GM19240 (cell line): ENCODE data around the gene ARHGAP28.
"Not testable (repeated sequence)": the region's sequence is repeated elsewhere in the genome, so short reads cannot be mapped to it uniquely, and the experiment has no call there.

ENCODE experiments used
- DNase-seq: peaks from one replicate; pipeline ENCODE4 v3.0.0; 2011; ENCODE audit warnings: low spot score; ENCODE audit not compliant: insufficient read length

Gene ARHGAP28

DNA sequence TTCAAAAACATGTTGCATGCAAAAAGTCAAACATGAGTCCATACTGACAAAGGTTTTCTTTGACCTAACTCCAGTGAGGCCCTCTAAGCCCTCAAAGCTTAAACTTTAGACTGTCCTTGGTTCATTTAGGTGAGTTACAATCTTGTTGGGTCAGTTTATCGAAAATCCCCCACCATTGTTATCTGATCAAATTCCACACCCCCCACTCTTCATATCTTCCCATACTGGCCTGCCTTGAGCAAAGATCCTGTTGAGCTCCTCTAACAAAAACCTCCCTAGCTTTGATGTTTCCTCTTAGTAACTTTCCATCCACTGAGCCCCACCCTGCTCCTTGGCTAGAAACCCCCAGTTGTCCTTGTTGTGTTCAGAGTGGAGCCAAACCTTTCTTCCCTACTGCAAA lies 193.7 kb downstream of the ARHGAP28 start:
- no peak for DNase-seq

DNA sequence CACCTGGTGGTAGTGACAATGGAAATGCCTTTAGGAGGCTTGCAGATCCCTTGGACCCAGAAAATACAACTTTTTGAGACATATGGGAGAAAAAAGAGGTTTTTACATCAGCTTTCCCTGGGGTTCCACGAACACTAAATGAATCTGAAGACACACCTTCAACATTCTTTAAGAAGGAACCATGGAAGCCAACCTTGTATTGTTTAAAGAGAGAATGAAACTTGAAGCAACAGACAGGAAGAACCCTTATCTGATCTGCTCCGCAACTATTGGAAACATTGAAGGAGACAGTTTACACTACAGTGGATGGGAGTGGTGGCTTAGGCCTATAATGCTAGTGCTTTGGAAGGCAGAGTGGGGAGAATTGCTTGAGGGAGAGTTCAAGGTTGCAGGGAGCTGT lies 197.6 kb downstream of the ARHGAP28 start:
- no peak for DNase-seq

DNA sequence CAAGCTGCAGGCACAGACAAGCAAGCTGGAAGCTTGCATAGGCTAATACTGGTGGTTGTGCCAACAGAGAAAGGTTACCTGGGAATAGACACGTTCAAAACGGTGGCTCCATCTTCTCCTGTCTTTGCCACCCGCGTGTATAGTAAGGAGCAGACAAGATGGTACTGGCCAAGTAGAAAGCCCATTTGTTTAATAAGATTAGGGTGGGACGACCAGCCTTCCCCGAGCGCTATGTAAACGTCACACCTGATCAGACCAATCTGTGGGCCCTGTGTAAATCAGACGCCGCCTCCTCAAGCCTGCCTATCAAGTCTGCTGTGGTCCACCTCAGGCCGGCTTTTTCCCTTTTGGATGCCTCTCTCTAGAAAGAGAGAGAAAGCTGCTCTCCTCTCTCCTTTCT lies 198.8 kb downstream of the ARHGAP28 start:
- no peak for DNase-seq

DNA sequence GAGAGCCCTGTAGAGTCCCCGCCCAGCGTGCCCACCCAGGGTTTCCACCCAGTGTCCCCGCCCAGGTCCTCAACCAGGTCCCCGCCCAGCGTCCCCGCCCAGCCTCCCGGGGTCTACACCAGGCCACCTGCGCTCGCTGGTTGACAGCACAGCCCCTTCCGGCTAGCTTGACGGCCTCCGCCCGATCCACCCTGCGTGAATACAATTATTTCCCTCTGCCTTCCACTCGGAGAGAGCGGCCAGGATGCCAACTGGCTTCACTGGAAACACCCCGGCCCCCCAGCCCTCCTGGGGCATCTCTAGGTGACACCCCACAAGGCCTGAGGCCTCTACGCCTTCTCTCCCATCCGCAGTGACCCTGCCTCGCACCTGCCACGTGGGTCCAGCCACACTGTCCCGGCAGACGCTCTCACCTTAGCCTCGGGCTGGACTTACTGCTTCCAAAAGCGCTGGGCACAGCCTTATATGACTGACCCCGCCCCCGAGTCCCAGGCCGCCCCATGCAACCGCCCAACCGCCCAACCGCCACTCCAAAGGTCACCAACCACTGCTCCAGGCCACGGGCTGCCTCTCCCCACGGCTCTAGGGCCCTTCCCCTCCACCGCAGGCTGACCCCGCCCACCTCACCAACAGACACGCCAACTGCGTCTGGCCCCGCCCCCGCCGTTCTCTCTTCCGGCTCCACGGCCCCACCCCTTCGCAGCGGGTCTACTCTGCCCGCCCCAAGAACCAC lies 200.0 kb downstream of the ARHGAP28 start:
- DNase-seq: no peak

DNA sequence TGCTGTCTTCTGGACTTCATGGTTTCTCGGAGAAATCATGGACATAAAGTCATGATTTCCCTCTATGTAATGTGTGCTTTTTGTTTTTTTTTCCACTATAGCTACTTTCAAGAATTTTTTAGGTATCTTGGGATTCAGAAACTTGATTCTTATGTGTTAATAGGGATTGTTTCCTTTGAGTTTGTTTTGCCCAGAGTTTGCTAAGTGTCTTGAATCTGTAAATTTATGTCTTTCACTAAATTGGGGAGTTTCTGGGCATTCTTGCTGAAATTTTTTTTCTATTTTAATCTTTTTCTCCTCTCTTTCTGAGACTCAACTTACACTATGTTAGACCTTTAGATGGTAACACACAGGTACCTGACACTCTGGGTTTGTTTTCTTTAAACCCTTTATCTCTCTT lies 205.3 kb downstream of the ARHGAP28 start:
- DNase-seq: no peak

DNA sequence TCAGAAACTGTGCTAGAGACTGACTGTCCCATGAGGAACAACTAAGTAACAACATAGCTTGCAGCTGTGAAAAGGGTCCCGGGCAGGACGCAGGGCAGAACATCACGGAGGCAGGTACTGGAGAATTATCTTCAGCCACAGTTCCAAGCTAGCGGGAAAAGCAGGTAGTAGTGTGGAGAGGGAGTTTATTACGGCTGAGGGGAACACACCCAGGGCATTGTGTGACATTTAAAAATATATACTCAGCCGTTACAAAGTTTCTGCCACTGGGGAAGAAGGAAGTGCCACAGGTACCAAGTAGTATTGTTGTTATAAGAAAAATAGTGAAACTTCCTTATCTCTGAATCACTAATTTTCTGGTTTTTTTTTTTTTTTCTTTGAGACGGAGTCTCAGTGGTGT lies 208.5 kb downstream of the ARHGAP28 start:
- DNase-seq: no peak

DNA sequence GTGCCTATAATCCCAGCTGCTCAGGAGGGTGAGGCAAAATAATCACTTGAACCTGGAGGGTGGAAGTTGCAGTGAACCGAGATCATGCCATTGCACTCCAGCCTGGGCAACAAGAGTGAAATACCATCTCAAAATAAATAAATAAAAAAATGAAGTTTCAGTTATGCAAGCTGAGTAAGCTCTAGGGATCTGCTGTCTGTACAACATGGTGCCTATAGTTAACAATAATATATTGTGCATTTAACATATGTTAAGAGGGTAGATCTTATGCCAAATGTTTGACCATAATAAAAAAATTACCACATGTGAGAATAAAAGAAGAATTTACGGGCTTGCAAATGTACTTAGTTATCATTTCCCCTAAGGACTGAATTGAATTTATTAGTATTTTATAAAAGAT lies 208.9 kb downstream of the ARHGAP28 start:
- not testable (repeated sequence) for DNase-seq

DNA sequence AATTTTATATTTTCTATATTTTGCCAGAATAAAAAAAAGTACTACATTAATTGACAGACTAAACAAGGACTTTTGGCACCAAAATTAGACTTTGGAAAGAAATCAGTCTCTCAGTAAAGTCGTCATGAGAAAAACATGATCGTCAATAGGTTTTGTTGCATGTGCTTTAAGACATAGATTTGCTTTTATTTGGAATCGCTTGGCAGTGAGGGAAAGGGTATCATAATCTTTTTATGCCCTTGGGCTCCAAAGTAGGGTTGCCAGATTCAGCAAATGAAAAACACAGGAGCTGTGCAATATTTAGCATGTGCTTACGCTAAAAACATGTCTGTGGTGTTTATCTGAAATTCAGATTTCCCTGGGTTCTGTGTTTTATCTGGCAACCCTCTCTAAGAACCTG lies 210.5 kb downstream of the ARHGAP28 start:
- no peak for DNase-seq

DNA sequence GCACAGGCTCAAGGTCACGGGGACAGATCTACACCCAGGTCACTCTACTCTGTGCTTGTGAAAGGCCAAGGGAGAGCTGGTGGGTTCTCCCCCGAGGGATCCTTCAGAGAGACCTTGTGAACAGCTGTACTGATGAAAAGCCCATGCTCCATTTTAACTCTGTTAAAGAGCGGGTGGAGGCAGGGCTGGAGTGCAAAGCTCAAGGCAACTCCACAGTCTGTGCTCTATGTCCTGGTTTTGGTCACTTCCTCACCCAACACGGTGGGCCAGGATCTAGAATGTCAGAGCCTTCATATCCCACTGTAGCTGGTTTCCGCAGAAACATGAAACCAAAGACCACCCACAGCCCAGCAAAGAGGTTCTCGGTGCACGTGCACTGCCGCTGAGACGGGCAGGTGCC lies 210.9 kb downstream of the ARHGAP28 start:
- DNase-seq: no peak

DNA sequence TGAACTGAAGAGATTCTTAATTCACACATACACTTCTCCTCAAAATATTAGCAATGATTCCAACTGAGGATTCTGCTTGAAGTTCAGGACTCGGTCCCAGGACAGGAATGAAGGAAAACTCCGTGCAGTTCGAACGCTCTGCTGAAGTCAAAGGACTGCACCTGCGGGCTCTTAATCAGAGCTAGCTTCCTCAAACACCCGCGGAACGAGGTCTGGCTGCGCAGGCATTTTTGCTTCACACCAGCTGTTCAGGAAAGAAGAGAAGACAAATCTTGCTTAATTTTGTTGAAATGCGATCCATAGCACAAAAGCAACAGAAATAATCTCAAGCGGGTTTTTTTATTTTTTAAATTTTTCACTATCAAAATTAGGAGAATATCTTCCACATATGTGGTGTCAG lies 212.5 kb downstream of the ARHGAP28 start:
- DNase-seq: no peak

DNA sequence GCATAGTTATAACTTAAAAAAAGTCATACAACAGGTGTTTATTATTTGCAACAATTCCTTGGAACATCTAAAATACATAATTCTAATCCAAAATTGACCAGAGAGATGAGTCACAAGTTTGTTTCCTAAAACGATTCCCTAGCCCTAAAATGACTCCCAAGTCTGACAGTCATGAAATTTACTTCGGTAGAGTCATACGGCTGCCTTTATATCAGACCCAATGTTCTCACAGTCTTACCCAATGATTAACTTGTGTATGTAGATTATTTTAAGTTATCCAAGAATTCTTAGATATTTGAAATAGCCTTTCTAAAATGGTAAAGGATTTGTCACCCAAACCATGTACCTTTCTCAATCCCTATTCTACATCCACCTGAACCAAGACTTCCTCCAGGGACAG lies 213.2 kb downstream of the ARHGAP28 start:
- DNase-seq: no peak

DNA sequence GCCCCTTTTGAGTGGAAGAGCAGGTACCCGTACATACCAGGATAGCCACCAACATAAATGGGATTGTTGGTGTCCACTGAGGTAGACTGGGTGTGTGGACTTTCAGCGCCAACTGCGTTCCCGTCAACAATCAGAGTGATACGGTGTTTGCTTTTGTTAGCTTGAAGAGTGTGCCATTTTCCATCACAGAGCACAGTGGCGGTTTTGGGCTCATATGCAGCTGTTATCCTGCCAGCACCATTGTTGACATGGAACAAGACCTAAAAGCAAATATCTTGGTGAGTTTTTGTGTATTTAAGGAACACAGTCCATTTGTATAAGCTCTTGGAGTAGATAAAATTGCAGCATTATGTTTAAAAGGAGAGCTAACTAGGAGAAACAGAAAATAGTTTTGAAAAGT lies 213.6 kb downstream of the ARHGAP28 start:
- DNase-seq: no peak

DNA sequence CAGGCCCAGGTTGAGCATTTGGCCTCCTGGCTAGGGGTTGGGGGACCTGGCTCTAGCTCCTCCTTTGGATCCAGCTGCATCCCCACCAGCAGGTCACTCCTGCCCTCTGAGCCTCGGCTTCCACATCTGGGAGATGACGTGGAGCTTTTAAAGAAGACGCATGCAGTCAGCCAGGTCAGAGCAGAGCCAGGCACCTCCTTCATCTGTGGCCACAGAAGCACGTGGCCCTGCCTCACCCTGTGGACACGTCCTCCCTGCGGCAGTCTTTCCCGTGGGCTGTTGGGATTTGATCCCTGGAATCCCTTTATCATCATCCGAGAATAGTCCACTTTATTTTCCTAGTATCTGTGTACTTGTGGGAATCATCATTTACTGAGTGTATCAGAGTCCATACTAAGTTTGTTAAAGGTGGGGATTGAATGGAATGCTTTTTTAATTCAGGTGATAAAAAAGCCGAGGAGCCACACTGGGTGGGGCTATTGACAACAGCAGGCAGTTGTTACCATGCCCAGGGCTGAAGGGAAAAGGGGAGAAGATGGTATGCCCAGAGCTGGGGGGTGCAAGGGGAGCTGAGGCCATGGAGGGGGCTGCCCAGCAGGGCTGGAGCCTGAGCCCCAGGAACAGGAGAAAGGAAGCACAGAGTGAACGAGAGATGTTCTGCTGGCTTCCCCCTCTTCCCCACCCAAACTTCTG lies 218.0 kb downstream of the ARHGAP28 start:
- no peak for DNase-seq

DNA sequence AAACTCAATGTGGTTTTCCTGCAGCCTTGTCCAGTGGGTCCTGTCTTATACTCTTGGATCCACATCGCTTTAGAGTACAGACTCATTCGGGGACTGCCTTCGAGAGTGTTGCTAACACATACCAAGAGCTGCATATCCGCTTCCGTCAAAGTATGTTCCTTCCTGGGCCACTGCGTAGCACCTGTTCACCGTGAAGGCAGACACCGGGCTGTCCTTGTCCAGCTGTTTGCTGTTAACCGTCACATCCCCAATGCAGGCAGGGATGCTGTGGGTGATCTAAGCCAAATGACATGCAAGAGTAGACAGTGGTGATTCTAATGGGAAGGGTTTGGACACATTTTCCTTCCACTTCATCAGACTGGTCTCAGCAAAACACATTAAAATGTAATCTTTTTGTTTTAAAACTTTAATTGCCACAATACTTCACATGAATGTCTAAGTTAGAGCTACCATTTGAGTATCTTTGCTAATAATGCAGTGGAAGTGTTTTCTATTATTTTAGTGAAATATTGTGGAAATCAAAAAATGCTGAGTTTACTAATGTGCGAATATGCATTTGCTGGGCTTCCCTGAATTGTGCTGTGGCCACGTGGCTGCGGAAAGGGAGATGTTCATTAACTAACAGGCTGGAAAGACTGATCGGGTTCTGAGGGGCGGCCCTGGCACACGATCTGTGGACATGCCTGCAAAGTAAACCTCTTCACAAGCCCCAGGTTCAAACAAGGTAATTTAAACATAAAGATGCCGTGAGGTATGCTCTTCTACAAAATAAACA lies 219.0 kb downstream of the ARHGAP28 start:
- DNase-seq: no peak

DNA sequence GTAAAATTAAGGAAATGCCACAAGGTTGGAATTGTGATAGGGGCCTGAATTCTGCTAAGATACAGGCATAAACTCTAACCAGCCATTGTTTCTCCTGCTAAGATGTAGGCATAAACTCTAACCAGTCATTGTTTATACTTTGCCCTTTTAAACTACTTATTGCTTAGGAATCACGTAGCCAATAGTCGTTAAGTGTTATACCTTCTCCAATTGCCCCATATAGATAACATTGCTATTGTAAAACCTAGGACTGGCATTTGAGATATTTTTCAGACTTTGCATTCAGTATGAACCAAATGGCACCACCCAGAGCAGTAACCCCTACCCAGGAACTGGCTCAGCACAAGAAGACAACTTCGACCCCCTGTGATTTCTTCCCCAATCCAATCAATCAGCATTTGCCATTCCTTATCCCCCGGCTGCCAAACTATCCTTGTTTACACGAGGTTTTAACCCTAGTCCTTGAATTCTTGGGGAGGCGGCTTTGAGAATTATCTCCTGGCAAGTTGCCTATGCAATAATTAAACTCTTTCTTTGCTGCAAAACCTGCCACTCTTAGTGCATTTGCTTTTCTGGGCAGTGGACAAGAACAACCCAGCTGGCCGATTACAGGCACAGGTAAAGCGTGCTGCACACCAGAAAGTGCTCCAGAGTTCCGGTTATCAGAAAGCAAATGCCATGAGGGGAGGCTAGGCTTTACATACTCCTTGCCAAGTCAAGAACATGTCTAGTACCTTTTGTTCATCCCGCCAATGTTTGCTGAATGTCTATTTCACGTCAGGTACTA lies 220.5 kb downstream of the ARHGAP28 start:
- DNase-seq: no peak

DNA sequence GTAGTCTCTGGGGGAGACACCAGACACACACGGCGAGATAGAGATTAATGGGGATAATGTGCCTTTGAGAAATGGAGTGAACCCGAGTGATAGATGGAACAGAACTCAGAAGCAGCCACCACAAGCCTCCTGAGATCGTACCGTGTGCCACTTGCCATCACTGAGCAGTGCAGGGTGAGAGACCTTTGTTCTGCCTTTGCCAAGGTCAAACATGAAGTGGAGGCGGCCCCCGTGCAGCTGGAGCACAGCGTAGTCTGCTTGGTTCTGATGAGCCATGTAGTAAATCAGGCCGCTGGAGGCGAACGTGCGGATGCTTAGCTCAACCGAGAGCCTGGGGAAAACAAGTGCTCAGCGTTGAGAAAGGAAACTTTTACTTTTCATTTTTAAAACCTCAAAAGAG lies 221.1 kb downstream of the ARHGAP28 start:
- DNase-seq: no peak

DNA sequence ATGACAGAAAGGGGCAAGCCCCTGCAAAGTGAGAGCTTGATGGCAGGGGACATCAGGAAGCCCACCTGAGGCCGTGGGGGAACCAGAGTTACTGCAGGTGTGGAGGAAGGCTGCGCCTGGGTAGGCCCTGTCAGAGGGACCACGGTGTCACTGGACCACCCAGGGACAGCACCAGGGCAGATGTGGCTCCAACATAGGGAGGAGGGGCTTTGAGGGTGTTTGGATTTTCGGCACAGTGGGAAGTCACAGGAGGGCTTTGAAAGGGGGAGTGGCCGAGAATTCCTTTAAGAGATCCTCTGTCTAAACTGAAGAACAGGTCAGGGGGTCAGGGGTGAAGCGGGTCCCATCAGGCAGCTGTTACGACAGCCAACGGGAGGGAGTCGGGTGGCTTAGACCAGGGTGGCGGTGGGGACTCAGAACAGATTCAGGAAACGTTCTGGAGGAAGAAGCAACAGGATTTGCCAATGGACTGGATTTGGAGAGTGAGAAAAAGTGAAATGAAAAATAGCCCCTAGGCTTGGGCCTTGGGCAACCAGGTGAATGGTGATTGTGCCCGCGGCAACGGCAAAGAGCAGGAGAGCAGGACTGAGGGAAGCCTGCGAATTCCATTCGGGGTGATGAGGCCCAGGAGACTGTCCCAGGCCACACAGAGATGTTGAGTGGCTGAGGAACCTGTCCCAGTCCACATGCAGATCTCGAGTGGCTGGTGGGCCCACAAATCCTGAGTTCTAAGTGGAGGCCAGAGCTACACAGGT lies 222.0 kb downstream of the ARHGAP28 start:
- no peak for DNase-seq

DNA sequence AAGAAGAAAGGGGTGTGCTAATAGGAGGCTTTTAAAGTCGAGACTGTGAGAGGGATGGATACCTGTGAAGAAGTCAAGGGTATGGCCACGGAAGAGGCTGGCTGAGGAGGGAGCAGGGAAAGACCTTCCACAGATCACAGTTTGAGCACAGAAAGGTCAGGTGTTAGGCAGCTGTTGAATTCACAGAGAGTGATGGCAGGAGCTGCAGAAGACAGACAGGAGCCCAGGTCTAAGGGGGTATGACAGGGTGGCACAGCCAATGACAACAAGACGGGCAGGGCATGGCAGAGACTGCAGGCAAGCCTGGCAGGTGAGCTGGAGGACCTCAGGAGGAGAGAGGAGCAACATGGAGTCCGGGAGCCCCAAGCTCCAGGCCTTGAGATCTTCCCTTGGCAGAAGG lies 225.0 kb downstream of the ARHGAP28 start:
- DNase-seq: no peak

DNA sequence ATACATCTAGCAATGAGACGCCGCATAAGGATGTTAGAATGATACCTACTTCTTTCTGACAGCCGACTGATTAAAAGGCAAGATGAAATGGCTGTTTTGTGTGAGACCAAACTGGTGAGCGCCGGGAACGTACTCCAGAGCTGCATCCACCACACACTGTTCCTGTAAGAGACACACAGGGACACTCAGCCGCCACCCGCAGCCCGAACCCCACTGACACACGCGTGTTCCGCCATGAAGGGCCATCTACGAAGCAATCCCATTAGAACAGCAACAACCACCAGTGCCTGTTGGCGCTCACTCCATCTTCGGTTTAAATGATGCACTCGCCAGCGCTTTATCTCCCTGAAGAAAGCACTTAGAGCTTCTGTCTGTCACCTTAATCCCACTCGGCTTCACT lies 225.8 kb downstream of the ARHGAP28 start:
- no peak for DNase-seq

DNA sequence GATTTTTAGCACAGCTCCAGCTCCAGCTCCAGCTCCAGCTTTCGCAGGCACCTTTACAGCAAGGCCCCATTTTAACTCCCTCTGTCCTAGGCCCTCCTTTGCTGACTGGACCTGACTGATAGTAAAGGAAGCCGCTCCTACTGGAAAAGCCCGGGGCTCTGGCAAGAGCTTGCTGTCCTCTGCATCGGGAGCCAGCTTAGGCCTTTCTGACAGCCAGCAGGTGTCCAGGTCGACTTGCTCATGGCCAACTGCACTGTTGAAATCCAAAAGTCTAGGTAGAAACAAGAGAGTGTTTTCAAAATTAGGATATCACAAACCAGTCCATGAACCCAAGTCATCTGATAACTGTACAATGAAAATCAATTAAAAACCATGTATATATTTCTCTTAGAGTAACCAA lies 227.0 kb downstream of the ARHGAP28 start:
- DNase-seq: no peak

DNA sequence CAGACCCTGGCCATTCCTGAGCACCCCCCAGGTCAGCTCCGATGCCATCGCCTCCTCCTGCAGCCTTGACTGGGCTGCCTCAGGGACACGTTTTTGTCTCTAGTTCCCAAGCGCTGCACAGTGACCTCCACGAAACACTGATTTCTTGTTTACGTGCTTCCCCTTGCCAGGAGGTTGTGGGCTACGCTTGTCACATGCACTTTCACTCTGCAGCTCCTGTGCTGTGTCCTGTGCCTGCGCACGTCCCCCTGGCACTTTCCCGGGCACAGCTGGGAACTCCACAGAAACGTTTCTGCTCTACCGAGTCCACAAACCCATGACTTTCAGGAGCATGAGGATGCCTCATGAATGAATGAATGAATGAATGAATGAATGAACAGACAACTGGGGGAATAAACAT lies 227.5 kb downstream of the ARHGAP28 start:
- DNase-seq: no peak
